Esophagus mucosa (tissue), 1 donor: ENCODE data around the gene KIF9. TPM values are rescaled to one million over a fixed set of nuclear protein-coding genes. Genes with fewer than 3 reads are reported as not detected.
"Not testable (repeated sequence)": the region's sequence is repeated elsewhere in the genome, so short reads cannot be mapped to it uniquely, and the experiment has no call there.

Experiments used
- ATAC-seq: fragments of 200-7000 bp; cut with Tn5 transposase; one replicate; pipeline ENCODE4 v1.9.1; 2020
- total RNA-seq: library from RNA; stranded (reverse); gene quantifications from one replicate; pipeline ENCODE4 v1.2.4, GENCODE V29; 2023
- donor health status: DM: yes; HTN: yes; CAD: no.

KIF9 gene
- total RNA-seq, result 4.4 TPM

GRCh38 chr3:47282424-47283192 lies at the start of gene KIF9, which contains the start of gene KLHL18:
TSS of gene KIF9 (minus strand) at chr3:47282799. CDS start at chr3:47277374, 5,425 bp downstream.
TSS of gene KLHL18 (plus strand) at chr3:47282944. CDS start at chr3:47282966, 22 bp downstream.
- ATAC-seq, result peak; percentile 93

- ATAC-seq, result peak; percentile 91
These were observed 41.8 kb upstream of the KIF9 start for GRCh38 chr3:47324278-47324865.

GRCh38 chr3:47323431-47324277 lies 41.1 kb upstream of the KIF9 start:
- peak; percentile 80 for ATAC-seq

GRCh38 chr3:47319956-47320355 lies 37.4 kb upstream of the KIF9 start:
- ATAC-seq, result no peak

GRCh38 chr3:47318916-47319315 lies 36.3 kb upstream of the KIF9 start:
- no peak for ATAC-seq

GRCh38 chr3:47316151-47316550 lies 33.6 kb upstream of the KIF9 start:
- not testable (repeated sequence) for ATAC-seq

GRCh38 chr3:47315069-47315647 lies 32.6 kb upstream of the KIF9 start:
- no peak for ATAC-seq

- ATAC-seq, result no peak
These were observed 31.6 kb upstream of the KIF9 start for GRCh38 chr3:47314056-47314764.

GRCh38 chr3:47313341-47314055 lies 30.9 kb upstream of the KIF9 start:
- ATAC-seq, result no peak

GRCh38 chr3:47310391-47310790 lies 27.8 kb upstream of the KIF9 start:
- ATAC-seq, result no peak

GRCh38 chr3:47309231-47309630 lies 26.6 kb upstream of the KIF9 start:
- ATAC-seq, result not testable (repeated sequence)

GRCh38 chr3:47306022-47306421 lies 23.4 kb upstream of the KIF9 start:
- no peak for ATAC-seq

GRCh38 chr3:47301456-47301855 lies 18.9 kb upstream of the KIF9 start:
- ATAC-seq, result no peak

GRCh38 chr3:47299381-47300318 lies 17.1 kb upstream of the KIF9 start:
- ATAC-seq, result no peak

GRCh38 chr3:47298439-47298838 lies 15.8 kb upstream of the KIF9 start:
- no peak for ATAC-seq

- no peak for ATAC-seq
These were observed 14.1 kb upstream of the KIF9 start for GRCh38 chr3:47296562-47297302.

GRCh38 chr3:47295976-47296375 lies 13.4 kb upstream of the KIF9 start:
- no peak for ATAC-seq

- no peak for ATAC-seq
These were observed 12.7 kb upstream of the KIF9 start for GRCh38 chr3:47295322-47295721.

- no peak for ATAC-seq
These were observed 11.8 kb upstream of the KIF9 start for GRCh38 chr3:47294392-47294791.

- no peak for ATAC-seq
These were observed 11.2 kb upstream of the KIF9 start for GRCh38 chr3:47293822-47294221.
